Stimulated activated memory B cell treated with anti-CD40 and anti-IgM and Interleukin-4, amounts not matched to agents 10 μg/mL and 1 μg/mL and 100 μg/mL, for 72 hours (primary cell): ENCODE data around the gene PBOV1.
"Not testable (repeated sequence)": the region's sequence is repeated elsewhere in the genome, so short reads cannot be mapped to it uniquely, and the experiment has no call there.

Experiments
- ATAC-seq: fragments of 150-1000 bp; cut with Tn5 transposase; 2 replicates; pipeline ENCODE4 v1.10.0; 2021
- H3K27ac Mint-ChIP-seq: one replicate; pipeline ENCODE4 v1.8.0; 2022; ENCODE audit warnings: mild to moderate bottlenecking, mixed read lengths
- H3K27me3 Mint-ChIP-seq: one replicate; pipeline ENCODE4 v1.8.0; 2022; ENCODE audit warnings: mixed read lengths
- H3K36me3 Mint-ChIP-seq: one replicate; pipeline ENCODE4 v1.8.0; 2022; ENCODE audit warnings: mixed read lengths
- H3K4me1 Mint-ChIP-seq: one replicate; pipeline ENCODE4 v1.8.0; 2022; ENCODE audit warnings: mixed read lengths
- H3K4me3 Mint-ChIP-seq: one replicate; pipeline ENCODE4 v1.8.0; 2022; ENCODE audit warnings: mild to moderate bottlenecking, moderate library complexity, mixed read lengths
- H3K9me3 Mint-ChIP-seq: one replicate; pipeline ENCODE4 v1.8.0; 2022; ENCODE audit warnings: mixed read lengths

Gene PBOV1

GRCh38 chr6:138229072-138229471 is 10.8 kb upstream of the PBOV1 start:
- Mint-ChIP-seq H3K4me1 (peaks cover 5% of the 10 kb centered on the region), H3K36me3 (no peaks in the 10 kb centered on the region), H3K4me3 (no peak overlapping the region), H3K27me3 (peaks cover 34% of the 10 kb centered on the region), H3K27ac (no peak overlapping the region), H3K9me3 (no peaks in the 10 kb centered on the region)
- no peak for ATAC-seq

DNA sequence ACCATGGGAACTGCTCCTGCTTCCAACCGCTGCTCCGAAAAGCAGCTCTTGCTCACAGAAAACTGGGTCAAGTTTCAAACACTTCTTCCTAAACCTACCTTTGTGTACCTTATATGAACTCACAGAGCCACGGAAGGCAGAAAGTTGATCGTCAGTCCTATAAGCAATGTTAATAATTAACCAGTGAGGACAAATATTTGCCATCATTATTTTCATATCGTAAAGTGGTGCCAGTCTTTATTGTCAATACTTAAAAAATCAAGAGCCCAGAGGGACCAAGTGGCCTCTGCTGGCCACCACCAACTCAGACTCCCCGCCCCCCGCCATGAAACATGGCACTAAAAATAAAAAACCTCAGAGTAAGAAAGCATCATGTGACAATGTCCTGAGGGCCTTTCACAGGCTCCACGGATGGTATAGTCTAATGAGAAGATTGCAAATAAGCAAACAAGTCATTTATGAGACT is 9.1 kb upstream of the PBOV1 start:
- Mint-ChIP-seq H3K27ac (no peak overlapping the region), H3K9me3 (no peaks in the 10 kb centered on the region), H3K4me1 (peaks cover 5% of the 10 kb centered on the region), H3K36me3 (no peaks in the 10 kb centered on the region), H3K4me3 (no peak overlapping the region), H3K27me3 (peaks cover 20% of the 10 kb centered on the region)
- ATAC-seq, result no peak

GRCh38 chr6:138226700-138227315 is 8.5 kb upstream of the PBOV1 start:
- H3K27me3 Mint-ChIP-seq, result peaks cover 20% of the 10 kb centered on the region
- no peak overlapping the region for H3K27ac Mint-ChIP-seq
- H3K9me3 Mint-ChIP-seq, result no peaks in the 10 kb centered on the region
- no peaks in the 10 kb centered on the region for H3K36me3 Mint-ChIP-seq
- H3K4me1 Mint-ChIP-seq, result peaks cover under 1% of the 10 kb centered on the region
- H3K4me3 Mint-ChIP-seq, result no peak overlapping the region
- ATAC-seq, result no peak

DNA sequence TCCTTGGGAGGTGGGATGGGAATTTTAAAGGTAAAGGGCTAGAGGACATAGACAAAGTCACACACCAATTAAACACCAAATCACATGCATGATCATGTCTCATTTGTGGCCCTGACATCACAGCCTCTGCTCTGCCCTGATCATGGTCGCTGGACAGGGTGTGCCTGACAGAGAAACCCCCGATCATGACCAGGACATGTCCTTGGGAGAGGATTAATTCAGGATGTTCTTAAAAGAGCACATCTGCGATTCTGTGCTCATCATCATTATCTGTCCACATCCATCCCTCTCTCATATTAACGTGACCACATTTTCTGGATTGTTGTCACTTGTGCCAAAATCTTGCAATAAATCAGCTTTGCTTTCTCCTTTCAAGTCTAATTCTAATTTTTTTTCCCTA is 7.7 kb upstream of the PBOV1 start:
- Mint-ChIP-seq H3K27me3 (peaks cover 20% of the 10 kb centered on the region), H3K36me3 (no peaks in the 10 kb centered on the region), H3K4me3 (no peak overlapping the region), H3K27ac (no peak overlapping the region), H3K4me1 (no peaks in the 10 kb centered on the region), H3K9me3 (no peaks in the 10 kb centered on the region)
- no peak for ATAC-seq

GRCh38 chr6:138222901-138223546 is 4.7 kb upstream of the PBOV1 start:
- Mint-ChIP-seq H3K27me3 (peaks cover 40% of the 10 kb centered on the region), H3K4me1 (no peaks in the 10 kb centered on the region), H3K27ac (no peak overlapping the region), H3K4me3 (no peak overlapping the region), H3K9me3 (no peaks in the 10 kb centered on the region), H3K36me3 (no peaks in the 10 kb centered on the region)
- no peak for ATAC-seq

GRCh38 chr6:138219901-138220300 is 1.6 kb upstream of the PBOV1 start:
- Mint-ChIP-seq H3K4me3 (no peak overlapping the region), H3K9me3 (no peaks in the 10 kb centered on the region), H3K27me3 (peaks cover 38% of the 10 kb centered on the region), H3K4me1 (no peaks in the 10 kb centered on the region), H3K27ac (no peak overlapping the region), H3K36me3 (no peaks in the 10 kb centered on the region)
- ATAC-seq, result no peak

GRCh38 chr6:138219398-138219797 is 1.1 kb upstream of the PBOV1 start:
- no peak for ATAC-seq
- Mint-ChIP-seq H3K36me3 (no peaks in the 10 kb centered on the region), H3K4me3 (no peak overlapping the region), H3K27me3 (peaks cover 43% of the 10 kb centered on the region), H3K4me1 (no peaks in the 10 kb centered on the region), H3K27ac (no peak overlapping the region), H3K9me3 (no peaks in the 10 kb centered on the region)

GRCh38 chr6:138215093-138215782 is 3.1 kb downstream of the PBOV1 start:
- Mint-ChIP-seq H3K36me3 (no peaks in the 10 kb centered on the region), H3K4me1 (no peaks in the 10 kb centered on the region), H3K4me3 (no peak overlapping the region), H3K27me3 (peaks cover 52% of the 10 kb centered on the region), H3K9me3 (no peaks in the 10 kb centered on the region), H3K27ac (no peak overlapping the region)
- ATAC-seq, result no peak

GRCh38 chr6:138212530-138212929 is 5.8 kb downstream of the PBOV1 start:
- not testable (repeated sequence) for H3K4me1 Mint-ChIP-seq, H3K27ac Mint-ChIP-seq, H3K4me3 Mint-ChIP-seq, ATAC-seq, H3K9me3 Mint-ChIP-seq, H3K36me3 Mint-ChIP-seq
- peaks cover 51% of the 10 kb centered on the region for H3K27me3 Mint-ChIP-seq

DNA sequence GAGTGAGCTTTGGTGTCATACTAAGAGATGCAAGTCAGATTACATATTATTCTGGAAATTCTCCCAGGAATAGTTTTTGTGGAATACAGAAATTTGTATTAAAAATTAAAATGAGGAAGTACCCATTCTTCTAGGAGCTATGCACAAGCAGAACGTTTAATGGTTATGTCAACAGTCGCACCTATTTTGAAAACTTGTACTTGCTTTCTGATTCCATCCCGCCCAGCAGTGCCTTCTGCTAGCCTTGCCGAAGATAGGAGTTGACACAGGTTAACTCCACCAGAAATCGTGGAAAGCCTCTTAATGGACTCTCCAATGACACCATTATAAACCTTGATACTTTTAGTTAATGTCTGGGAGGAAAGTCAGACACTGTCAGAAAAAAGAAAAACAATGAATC is 6.7 kb downstream of the PBOV1 start:
- no peaks in the 10 kb centered on the region for H3K9me3 Mint-ChIP-seq
- H3K36me3 Mint-ChIP-seq, result no peaks in the 10 kb centered on the region
- ATAC-seq, result no peak
- no peak overlapping the region for H3K4me3 Mint-ChIP-seq
- H3K27me3 Mint-ChIP-seq, result peaks cover 56% of the 10 kb centered on the region
- H3K4me1 Mint-ChIP-seq, result no peaks in the 10 kb centered on the region
- H3K27ac Mint-ChIP-seq, result no peak overlapping the region

DNA sequence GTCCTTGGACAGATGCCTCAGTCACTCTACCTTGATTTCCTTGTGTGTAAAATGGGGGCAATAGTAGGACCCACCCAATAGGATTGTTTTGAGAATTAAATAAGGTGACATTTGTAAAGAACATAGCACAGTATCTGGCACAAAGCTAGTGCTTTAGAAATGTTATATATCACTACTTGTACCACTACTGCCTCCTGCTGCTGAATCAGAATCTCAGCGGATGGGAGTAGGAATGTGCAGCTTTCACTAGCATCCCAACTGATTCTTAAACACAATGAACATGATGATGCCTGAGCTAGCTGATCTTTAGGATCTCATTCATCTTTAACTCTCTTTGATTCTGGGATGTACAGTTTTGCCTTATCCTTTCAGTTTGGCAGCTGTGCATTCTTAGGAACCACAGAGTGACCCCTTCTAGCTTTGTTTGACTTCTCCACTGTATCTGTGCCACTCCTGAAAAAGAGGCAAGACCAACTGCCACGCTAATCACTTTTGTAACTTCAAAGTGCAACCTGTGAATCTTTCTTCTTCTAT is 7.2 kb downstream of the PBOV1 start:
- ATAC-seq, result no peak
- Mint-ChIP-seq H3K36me3 (no peaks in the 10 kb centered on the region), H3K27ac (no peak overlapping the region), H3K4me3 (no peak overlapping the region), H3K9me3 (no peaks in the 10 kb centered on the region), H3K4me1 (no peaks in the 10 kb centered on the region), H3K27me3 (peaks cover 56% of the 10 kb centered on the region)

DNA sequence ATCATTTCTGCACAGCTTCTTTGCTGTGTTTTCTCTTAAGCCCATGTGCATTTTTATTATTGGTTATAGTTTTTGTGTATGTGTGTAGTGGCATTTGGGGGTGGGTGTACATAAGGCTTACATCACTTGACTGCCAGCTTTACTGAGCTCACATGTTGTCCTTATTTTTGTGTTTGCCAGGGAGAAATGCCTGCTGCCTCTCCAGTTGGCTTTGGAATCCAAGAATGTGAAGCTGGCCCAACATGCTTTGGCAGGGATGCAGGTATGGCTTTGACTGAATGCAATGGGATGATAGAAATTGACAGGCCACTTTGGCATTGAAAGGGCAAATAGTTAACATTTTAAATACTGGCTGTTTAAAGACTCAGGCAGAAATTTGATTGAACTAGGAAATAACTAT is 11.4 kb downstream of the PBOV1 start:
- H3K4me1 Mint-ChIP-seq, result no peaks in the 10 kb centered on the region
- H3K36me3 Mint-ChIP-seq, result no peaks in the 10 kb centered on the region
- ATAC-seq, result no peak
- peaks cover 36% of the 10 kb centered on the region for H3K27me3 Mint-ChIP-seq
- no peak overlapping the region for H3K4me3 Mint-ChIP-seq
- H3K27ac Mint-ChIP-seq, result no peak overlapping the region
- no peaks in the 10 kb centered on the region for H3K9me3 Mint-ChIP-seq

DNA sequence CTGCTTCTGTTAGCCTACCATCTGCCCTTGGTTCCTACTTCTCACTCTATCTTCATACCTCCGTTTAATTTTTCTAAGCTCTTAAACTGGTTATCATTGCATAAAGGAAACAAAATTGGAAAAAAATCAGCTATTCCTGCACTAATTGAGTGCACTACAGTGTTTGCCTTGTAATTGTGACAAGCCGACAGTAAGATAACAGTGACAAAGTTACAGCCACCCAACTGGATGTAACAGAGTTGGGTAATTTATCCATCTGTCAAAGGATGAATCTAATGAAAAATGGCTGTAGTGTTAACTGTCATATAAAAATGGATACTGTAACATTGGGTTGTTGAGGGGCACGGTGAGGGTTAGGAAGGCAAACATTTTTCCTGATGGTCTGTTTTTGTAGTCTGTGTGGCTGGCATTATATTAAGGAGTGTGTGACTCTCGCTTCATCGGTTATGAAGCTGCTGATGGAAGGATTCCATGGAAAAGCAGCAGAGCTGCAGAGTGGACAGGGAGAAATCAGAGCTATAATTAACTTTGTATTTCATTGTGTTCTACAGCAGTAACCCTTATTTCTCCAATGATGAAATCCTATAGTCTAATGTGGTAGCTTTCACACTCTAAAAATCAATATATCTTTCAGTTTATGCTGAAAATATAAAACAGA is 12.7 kb downstream of the PBOV1 start:
- H3K4me3 Mint-ChIP-seq, result no peak overlapping the region
- H3K36me3 Mint-ChIP-seq, result no peaks in the 10 kb centered on the region
- H3K27ac Mint-ChIP-seq, result no peak overlapping the region
- ATAC-seq, result no peak
- peaks cover 40% of the 10 kb centered on the region for H3K27me3 Mint-ChIP-seq
- H3K4me1 Mint-ChIP-seq, result no peaks in the 10 kb centered on the region
- H3K9me3 Mint-ChIP-seq, result peaks cover 2% of the 10 kb centered on the region

DNA sequence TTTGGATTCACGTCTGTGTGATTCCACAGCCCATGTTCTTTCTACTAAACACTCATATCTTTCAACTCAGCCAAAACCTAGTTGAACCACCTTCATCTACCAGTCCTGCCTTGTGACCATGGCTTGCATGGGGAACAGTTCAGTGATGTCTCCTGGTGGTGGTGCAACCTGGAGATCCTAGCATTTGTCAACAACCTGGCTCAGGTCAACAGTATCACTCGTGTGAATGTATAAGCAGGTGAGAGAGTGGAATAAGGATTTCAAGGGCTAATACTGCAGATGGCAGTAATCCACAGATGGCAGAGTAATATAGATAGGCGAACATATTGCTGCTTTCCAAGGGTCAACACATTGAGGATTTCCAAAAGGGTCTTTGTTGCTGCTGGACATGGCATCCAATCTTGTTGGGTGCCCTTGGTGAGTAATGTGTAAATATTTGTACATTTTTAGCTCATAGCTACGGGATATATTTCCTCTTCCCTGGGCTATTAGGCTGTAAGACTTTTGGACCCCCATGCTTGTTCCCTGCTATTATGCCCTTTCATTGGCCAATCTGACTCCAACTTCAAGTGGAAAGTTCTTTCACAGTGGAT is 13.4 kb downstream of the PBOV1 start:
- peaks cover 7% of the 10 kb centered on the region for H3K9me3 Mint-ChIP-seq
- no peak overlapping the region for H3K4me3 Mint-ChIP-seq
- H3K36me3 Mint-ChIP-seq, result no peaks in the 10 kb centered on the region
- no peaks in the 10 kb centered on the region for H3K4me1 Mint-ChIP-seq
- peaks cover 40% of the 10 kb centered on the region for H3K27me3 Mint-ChIP-seq
- H3K27ac Mint-ChIP-seq, result no peak overlapping the region
- no peak for ATAC-seq

- ATAC-seq, result no peak
- Mint-ChIP-seq H3K4me3 (no peak overlapping the region), H3K36me3 (no peaks in the 10 kb centered on the region), H3K4me1 (no peaks in the 10 kb centered on the region), H3K9me3 (peaks cover 7% of the 10 kb centered on the region), H3K27ac (no peak overlapping the region), H3K27me3 (peaks cover 40% of the 10 kb centered on the region)
These were observed 14.0 kb downstream of the PBOV1 start for GRCh38 chr6:138204303-138204702.
